GM12891 (cell line): ENCODE measurements around the gene LYRM9.

Experiments
- PAX5 ChIP-seq: IDR thresholded peaks from 2 replicates; pipeline ENCODE4 v1.6.1; 2011; ENCODE audit warnings: low read length, moderate library complexity, mild to moderate bottlenecking; ENCODE audit not compliant: insufficient read depth, severe bottlenecking
- POLR2A ChIP-seq: IDR thresholded peaks from 2 replicates; pipeline ENCODE4 v1.6.1; 2011; ENCODE audit warnings: low read depth, low read length, control low read depth
- POLR2AphosphoS5 ChIP-seq: IDR thresholded peaks from 2 replicates; pipeline ENCODE4 v1.6.1; 2011; ENCODE audit warnings: low read depth, low read length, control low read depth
- POU2F2 ChIP-seq: IDR thresholded peaks from 2 replicates; pipeline ENCODE4 v1.6.1; 2011; ENCODE audit warnings: low read depth, mild to moderate bottlenecking, control low read depth, low read length, moderate library complexity
- SPI1 ChIP-seq: IDR thresholded peaks from 2 replicates; pipeline ENCODE4 v1.6.1; 2011; ENCODE audit warnings: low read depth, low read length, control low read depth
- TAF1 ChIP-seq: IDR thresholded peaks from 2 replicates; pipeline ENCODE4 v1.6.1; 2011; ENCODE audit warnings: low read depth, low read length, control low read depth

DNA sequence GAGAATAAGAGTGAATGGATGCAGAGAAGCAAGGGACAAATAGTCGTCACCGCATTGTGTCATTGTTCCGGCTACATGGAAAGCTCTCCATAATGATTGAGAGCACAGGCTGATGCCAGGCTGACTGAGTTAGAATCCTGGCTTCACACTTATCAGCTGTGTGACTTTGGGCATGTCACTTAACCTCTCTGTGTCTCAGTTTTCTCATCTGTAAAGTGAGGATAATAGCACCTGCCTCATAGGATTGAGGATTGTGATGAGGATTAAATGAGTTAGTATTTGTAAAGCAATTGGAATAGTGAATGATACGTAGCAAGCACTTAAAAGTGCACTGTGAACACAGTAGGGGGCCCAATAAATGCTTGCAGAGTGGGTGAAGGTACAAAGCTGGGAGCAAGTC is 45.7 kb upstream of the LYRM9 start:
- TF ChIP-seq TAF1 (no peak), POU2F2 (no peak), POLR2A (no peak), SPI1 (no peak), POLR2AphosphoS5 (no peak), PAX5 (no peak)
